B cell (primary cell): Measurements from ENCODE around the gene ZFP91. TPM values are rescaled to one million over a fixed set of nuclear protein-coding genes. Genes with fewer than 3 reads are reported as not detected.

ENCODE experiments used
- ATAC-seq: fragments of 200-7000 bp; cut with Tn5 transposase; one replicate; pipeline ENCODE4 v1.10.0; 2021; ENCODE audit warnings: low read depth, mild to moderate bottlenecking, moderate number of reproducible peaks, moderate library complexity
- CTCF ChIA-PET: fragments of 350-600 bp; sonication (Branson Sonifier 250); formaldehyde crosslinking; loops from one replicate; lab custom pipeline; 2021; ENCODE audit warnings: antibody characterized with exemption, inconsistent platforms; lab: Charles Lee
- POLR2A ChIA-PET: fragments of 350-600 bp; sonication (Branson Sonifier 250); formaldehyde crosslinking; loops from one replicate; lab custom pipeline; 2021; ENCODE audit warnings: antibody characterized with exemption; lab: Charles Lee
- DNase-seq: peaks from one replicate; pipeline ENCODE4 v3.0.0; 2013
- H2AFZ ChIP-seq: 2 replicates; pipeline ENCODE4 v1.6.1; 2012; ENCODE audit warnings: mild to moderate bottlenecking, low read depth, low read length; ENCODE audit not compliant: insufficient read depth, poor library complexity, severe bottlenecking
- H3K27ac ChIP-seq, 2 donors: 1 replicate in 1 of 2; 2 replicates in 1 of 2; pipeline ENCODE4 v1.5.1; 2012 to 2013; ENCODE audit warnings: low read length in 2 of 2, mild to moderate bottlenecking in 2 of 2, moderate library complexity in 1 of 2
- H3K27me3 ChIP-seq, 4 experiments: fragments of 200-600 bp in 1 of 4; sonication (generic) in 1 of 4; replicated peaks in 1 of 4; 1 replicate in 2 of 4; 2 replicates in 2 of 4; pipeline versions ENCODE4 v1.6.1 to v1.7.0; 2013 to 2016; ENCODE audit warnings: low read length in 3 of 4, mild to moderate bottlenecking in 2 of 4, mixed read lengths in 1 of 4, moderate library complexity in 1 of 4; ENCODE audit not compliant: insufficient read depth in 4 of 4, control insufficient read depth in 3 of 4; ENCODE audit errors: control extremely low read depth in 1 of 4
- H3K36me3 ChIP-seq, 2 experiments: replicated peaks in 1 of 2; 1 replicate in 1 of 2; 2 replicates in 1 of 2; pipeline versions ENCODE4 v1.6.1 to v1.7.1; 2013; ENCODE audit warnings: low read length in 1 of 2; ENCODE audit not compliant: insufficient read depth in 2 of 2, control insufficient read depth in 1 of 2; ENCODE audit errors: control extremely low read depth in 1 of 2, extremely low read depth in 1 of 2
- H3K4me1 ChIP-seq, 2 donors: fragments of 200-600 bp in 1 of 2; sonication (generic) in 1 of 2; 1 replicate in 1 of 2; 2 replicates in 1 of 2; pipeline versions ENCODE4 v1.5.1 to v1.6.1; 2013 to 2017; ENCODE audit warnings: low read length in 2 of 2; ENCODE audit not compliant: control insufficient read depth in 2 of 2, insufficient read depth in 2 of 2
- H3K4me2 ChIP-seq: replicated peaks from 2 replicates; pipeline ENCODE3; 2012; ENCODE audit warnings: mild to moderate bottlenecking, low read depth, low read length; ENCODE audit not compliant: poor library complexity, severe bottlenecking
- H3K4me3 ChIP-seq, 5 experiments: fragments of 200-600 bp in 1 of 5; sonication (generic) in 1 of 5; 1 replicate in 3 of 5; 2 replicates in 2 of 5; pipeline versions ENCODE4 v1.5.1 to v1.7.0; 2011 to 2016; ENCODE audit warnings: low read length in 4 of 5, mild to moderate bottlenecking in 4 of 5, low read depth in 2 of 5, control low read depth in 1 of 5, moderate library complexity in 1 of 5; ENCODE audit not compliant: insufficient read depth in 1 of 5; ENCODE audit errors: control extremely low read depth in 1 of 5, extremely low read depth in 1 of 5
- H3K79me2 ChIP-seq: fragments of 200-600 bp; sonication (generic); one replicate; pipeline ENCODE4 v1.6.0; 2016; ENCODE audit warnings: low read length; ENCODE audit not compliant: control insufficient read depth, insufficient read depth
- H3K9ac ChIP-seq: fragments of 200-600 bp; sonication (generic); 2 replicates; pipeline ENCODE4 v1.6.1; 2017; ENCODE audit warnings: mild to moderate bottlenecking, low read length, moderate library complexity
- H3K9me3 ChIP-seq, 3 donors: one replicate each; pipeline versions ENCODE4 v1.6.1 to v1.7.1; 2013; ENCODE audit warnings: low read length in 2 of 3; ENCODE audit not compliant: control insufficient read depth in 2 of 3, insufficient read depth in 1 of 3; ENCODE audit errors: control extremely low read depth in 1 of 3
- H4K20me1 ChIP-seq: 2 replicates; pipeline ENCODE4 v1.6.0; 2012; ENCODE audit warnings: mild to moderate bottlenecking, low read length; ENCODE audit not compliant: insufficient read depth, control insufficient read depth, poor library complexity, severe bottlenecking
- H3K27ac Mint-ChIP-seq: one replicate; pipeline ENCODE4 v1.8.0; 2021; ENCODE audit warnings: mixed read lengths
- H3K27me3 Mint-ChIP-seq: one replicate; pipeline ENCODE4 v1.8.0; 2021; ENCODE audit warnings: mixed read lengths
- H3K4me1 Mint-ChIP-seq: one replicate; pipeline ENCODE4 v1.8.0; 2021; ENCODE audit warnings: mixed read lengths
- H3K4me3 Mint-ChIP-seq: one replicate; pipeline ENCODE4 v1.8.0; 2021; ENCODE audit warnings: mixed read lengths
- H3K9me3 Mint-ChIP-seq: one replicate; pipeline ENCODE4 v1.8.0; 2022; ENCODE audit warnings: mixed read lengths; ENCODE audit not compliant: insufficient read depth
- CTCF ChIP-seq: fragments of 200-600 bp; IDR thresholded peaks from one replicate; pipeline ENCODE4 v1.8.0; 2022; ENCODE audit warnings: antibody characterized with exemption, mild to moderate bottlenecking
- EZH2 ChIP-seq: IDR thresholded peaks from 2 replicates; pipeline ENCODE4 v1.6.1; 2012; ENCODE audit warnings: borderline replicate concordance, low read depth, mild to moderate bottlenecking, moderate library complexity, low read length; ENCODE audit not compliant: insufficient read depth, poor library complexity, severe bottlenecking
- WGBS: methylation state at CpG from one replicate; pipeline ENCODE4 v1.1.5; 2013; ENCODE audit warnings: missing lambda C conversion rate; ENCODE audit not compliant: insufficient coverage; 5-methylcytosine and 5-hydroxymethylcytosine counted together
- intact Hi-C: fragments of 100-400 bp; cut with micrococcal nuclease; formaldehyde crosslinking; loops from one replicate; pipeline ENCODE4 v1.10.0; 2022
- polyA plus RNA-seq: library from polyadenylated mRNA; depleted of rRNA; stranded (reverse); fragments of >200 nt; gene quantifications from 2 replicates; pipeline ENCODE4 v1.2.3, GENCODE V29; 2012
- total RNA-seq, 2 donors: library from RNA; stranded (reverse); fragments of 120-200 nt in 1 of 2; gene quantifications; 1 replicate in 1 of 2; 2 replicates in 1 of 2; pipeline versions ENCODE4 v1.2.3 to v1.2.4, GENCODE V29; 2013 to 2022

ZFP91 gene
- total and polyA plus RNA-seq, 2 donors (not counting 1 experiment from before 2014, with no cell fraction given), result 14.4 to 51.2 TPM

GRCh38 chr11:58576887-58577471 lies 1.9 kb upstream of the ZFP91 start:
- Histone ChIP-seq H3K79me2 (peaks cover 68% of the 10 kb centered on the region), H3K9me3 (no peaks in the 10 kb centered on the region), H3K4me2 (peak overlapping the region; percentile 79), H3K27me3 (no peaks in the 10 kb centered on the region), H3K9ac (peak overlapping the region; percentile 100), H3K4me3 (peak overlapping the region; percentile 91 to 100 (median 99)), H2AFZ (no peak overlapping the region), H3K27ac (peak overlapping the region; percentile 100), H4K20me1 (no peaks in the 10 kb centered on the region), H3K4me1 (peaks cover 63 to 66% of the 10 kb centered on the region in 2 donors), H3K36me3 (no peaks in the 10 kb centered on the region)
- TF ChIP-seq CTCF (peak; percentile 20), EZH2 (no peak)
- WGBS, result no CpG with 5 or more reads among the region's 4 CpGs
- Mint-ChIP-seq H3K9me3 (no peaks in the 10 kb centered on the region), H3K4me1 (peaks cover 64% of the 10 kb centered on the region), H3K27me3 (no peaks in the 10 kb centered on the region), H3K4me3 (peak overlapping the region; percentile 97), H3K27ac (peak overlapping the region; percentile 100)
- ChIA-PET POLR2A (interaction anchor here (0.6 to 1.8 kb wide), 8 partner anchors 8 to 530 kb away, joined by 3 to 4 read pairs (median 4); partner anchors contain the start of gene FAM111B), CTCF (interaction anchor here (0.5 to 8.7 kb wide), 16 partner anchors 9 to 1179 kb away, joined by 3 to 102 read pairs (median 4); partner anchors contain the start of genes FAM111A and UBE2L6)
- intact Hi-C loops, result loop anchor here (5.0 to 10.0 kb wide), 3 partner anchors 635 to 1010 kb away; partner anchors contain the start of genes MPEG1 and UBE2L6
- DNase-seq (no peak), ATAC-seq (no peak)
